Activated T-cell treated with anti-CD3 and anti-CD28 coated beads for 48 hours (primary cell): ENCODE results near the gene NUDT7.

Experiments used
- DNase-seq: peaks from one replicate; pipeline ENCODE4 v3.0.0-alpha.2; 2020; ENCODE audit warnings: low read depth

Gene NUDT7

GRCh38 chr16:77781091-77781490 lies 58.8 kb downstream of the NUDT7 start:
- no peak for DNase-seq

DNA sequence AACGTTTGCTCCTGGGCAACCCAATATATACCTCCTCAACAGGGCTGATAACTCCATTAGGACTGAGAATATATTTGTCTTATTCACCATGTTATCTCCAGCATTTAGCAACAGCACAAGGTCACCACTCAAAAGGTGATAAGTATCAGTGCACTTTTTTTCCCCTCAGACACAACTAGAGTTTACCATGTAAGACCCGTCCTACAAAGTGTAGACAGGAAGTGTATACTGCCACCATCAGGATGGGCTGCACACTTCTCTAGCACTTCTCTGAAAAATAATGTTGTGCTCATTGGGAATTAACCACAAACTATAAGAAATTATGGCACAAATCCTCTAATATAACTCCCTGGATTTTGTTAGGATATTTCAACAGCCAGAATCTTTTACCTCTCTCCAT lies 60.4 kb downstream of the NUDT7 start:
- no peak for DNase-seq

DNA sequence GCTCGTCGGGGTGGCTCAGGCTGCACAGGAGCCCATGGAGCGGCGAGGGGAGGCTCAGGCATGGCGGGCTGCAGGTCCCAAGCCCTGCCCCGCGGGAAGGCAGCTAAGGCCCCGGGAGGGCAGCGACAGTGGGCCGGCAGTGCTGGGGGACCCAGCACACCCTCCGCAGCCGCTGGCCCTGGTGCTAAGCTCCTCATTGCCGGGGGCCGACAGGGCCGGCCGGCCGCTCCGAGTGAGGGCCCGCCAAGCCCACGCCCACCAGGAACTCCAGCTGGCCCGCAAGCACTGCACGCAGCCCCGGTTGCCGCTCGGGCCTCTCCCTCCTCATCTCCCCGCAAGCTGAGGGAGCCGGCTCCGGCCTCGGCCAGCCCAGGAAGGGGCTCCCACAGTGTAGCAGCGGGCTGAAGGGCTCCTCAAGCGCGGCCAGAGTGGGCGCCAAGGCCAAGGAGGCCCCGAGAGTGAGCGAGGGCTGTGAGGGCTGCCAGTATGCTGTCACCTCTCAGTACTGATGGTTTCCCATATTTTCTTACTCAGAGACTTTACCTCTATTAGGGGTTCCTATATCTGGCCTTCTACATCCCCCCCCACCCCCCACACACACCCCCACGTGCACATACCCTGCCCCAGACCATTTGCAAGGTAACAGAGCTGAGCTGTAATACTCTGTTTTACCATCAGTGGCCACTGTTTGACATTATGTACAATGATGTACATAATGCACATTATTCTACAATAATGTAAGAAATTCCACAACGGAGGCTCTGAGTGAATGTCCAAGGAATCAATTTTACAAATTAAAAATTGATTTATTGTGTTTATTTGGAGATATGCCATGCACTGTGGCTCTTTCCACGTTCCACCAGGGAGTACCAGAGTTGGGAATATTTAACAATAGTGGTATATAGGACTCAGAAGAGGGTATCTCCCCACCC lies 62.4 kb downstream of the NUDT7 start:
- no peak for DNase-seq

- no peak for DNase-seq
Measured at GRCh38 chr16:77785373-77785764, 63.1 kb downstream of the NUDT7 start.

DNA sequence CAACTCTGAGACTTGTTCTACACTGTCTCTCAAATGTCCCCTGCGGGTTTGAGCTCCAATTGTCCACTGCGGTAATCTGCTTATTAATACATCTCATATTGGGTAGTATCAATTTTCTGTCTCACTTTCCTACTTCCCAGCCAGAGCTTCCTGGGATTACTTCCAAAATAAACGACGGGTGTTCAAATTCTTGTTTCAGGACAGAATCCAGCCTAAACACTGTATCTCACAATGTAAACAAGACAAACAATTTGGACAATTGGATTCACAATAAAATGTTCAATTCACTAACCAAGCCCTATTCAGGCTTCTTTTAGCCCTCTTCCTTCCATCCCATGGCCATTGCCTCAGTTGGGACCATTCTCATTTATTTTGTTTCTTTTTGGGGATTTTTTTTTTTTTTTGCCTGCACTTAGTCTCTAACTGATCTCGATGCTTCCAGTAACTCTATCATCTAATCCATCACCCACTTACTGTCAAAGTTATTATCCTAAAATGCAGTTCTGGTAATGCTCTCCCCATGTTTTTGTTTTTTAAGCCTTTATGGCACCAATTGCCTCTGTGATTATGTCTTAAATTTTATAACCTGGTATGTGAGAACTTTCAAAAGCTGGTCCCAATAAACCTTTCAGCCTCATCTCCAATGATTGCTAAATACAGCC lies 64.0 kb downstream of the NUDT7 start:
- DNase-seq: no peak

- no peak for DNase-seq
Measured at GRCh38 chr16:77787452-77787851, 65.1 kb downstream of the NUDT7 start.

DNA sequence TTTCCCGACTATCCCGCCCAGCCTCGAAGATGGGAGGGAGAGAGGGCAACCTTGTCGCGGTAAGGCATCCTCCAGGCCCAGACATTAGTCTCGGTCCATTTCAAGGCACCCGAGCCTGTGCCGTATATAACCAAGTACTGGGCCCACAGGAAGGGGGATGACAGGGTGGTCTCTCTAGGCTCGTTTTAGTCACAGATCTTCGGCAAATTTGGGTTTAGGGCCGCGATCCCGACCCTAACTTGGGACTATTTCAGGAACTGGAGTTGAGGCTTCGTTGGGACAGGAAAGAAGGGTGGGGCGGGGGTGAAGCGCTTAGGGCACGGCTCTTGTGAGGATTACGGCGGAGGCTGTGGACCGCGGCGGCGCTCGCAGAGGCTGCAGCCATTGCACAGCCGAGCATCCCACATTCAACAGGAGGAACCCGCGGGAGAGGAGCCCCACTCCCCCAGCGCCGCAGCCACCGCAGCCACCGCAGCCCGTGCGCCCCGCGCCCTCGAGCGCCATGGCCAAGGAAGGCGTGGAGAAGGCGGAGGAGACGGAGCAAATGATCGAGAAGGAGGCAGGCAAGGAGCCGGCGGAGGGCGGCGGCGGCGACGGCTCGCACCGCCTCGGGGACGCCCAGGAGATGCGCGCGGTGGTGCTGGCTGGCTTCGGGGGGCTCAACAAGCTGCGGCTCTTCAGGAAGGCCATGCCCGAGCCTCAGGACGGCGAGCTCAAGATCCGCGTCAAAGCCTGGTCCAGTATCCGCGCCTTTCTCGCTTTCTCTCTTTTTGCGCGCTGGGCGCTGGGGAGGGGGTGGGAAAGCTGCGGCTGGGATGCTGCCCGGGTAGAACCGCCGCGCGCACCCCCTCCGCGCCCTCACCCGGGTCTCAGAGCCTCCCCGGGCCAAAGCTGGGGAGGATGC lies 66.1 kb downstream of the NUDT7 start, which contains the start of gene VAT1L:
TSS of gene VAT1L (plus strand) at position 384 of the 904 bp plus-strand sequence. CDS start at position 503, 119 bp downstream.
- DNase-seq: no peak

DNA sequence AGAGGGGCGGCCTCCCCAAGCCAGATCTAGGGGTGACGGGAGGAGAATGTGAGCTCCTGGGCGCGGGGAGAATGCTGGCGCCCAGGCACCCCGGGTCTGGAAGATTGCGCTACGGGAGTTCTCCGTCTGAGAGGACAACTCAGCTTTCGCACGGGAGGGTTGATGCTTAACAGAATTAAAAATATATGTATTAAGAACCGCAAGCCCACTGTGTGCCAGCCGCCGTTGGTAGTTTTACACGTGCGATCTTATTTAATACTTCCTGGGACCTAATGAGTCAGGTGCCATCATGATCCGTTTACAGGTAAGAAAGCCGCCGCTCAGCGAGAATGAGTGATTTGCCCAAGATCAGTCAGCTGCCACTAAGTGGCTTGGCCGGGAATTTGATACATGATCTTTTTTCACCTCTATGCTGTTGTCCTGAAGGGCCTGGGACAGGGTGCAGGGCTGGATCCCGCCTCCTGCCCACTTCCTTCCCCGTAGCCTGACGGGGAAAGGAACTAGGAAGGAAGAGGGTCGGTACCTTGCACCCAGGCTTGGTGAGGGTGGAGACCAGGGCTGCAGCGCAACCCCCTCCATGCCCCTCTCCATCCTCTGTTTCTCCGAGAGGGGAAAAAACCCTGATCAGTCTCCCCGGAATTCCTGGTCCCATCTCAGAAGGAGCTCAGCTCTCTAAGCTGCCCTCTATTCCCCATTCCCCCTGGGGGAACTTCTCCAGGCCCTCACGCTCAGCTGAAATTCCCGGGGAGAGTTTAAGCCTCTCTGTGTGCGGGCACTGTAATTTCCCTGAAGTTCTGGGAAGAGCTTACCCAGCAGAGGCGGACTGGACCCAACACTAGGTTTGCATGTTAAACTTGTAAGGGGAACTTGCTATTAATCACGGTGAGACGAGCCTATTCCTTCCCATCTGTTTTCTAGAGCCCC lies 67.0 kb downstream of the NUDT7 start:
- no peak for DNase-seq

DNA sequence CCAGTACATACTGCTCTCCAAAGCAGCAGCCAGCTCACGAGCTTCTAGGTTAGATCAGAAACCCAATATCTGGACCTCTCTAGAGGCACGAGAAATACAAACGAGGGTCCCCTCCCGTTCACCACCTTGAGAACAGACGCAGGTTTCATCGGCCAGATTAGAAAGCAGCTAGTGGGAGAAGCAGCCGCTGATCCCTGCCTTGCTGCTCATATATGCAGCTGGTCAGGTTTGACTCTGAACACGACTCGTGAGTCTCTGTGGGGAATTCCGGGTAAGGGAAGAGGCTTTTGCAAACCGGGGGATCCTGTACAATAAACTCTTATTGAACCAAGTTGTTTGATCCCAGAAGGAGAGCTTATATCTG lies 67.7 kb downstream of the NUDT7 start:
- no peak for DNase-seq

DNA sequence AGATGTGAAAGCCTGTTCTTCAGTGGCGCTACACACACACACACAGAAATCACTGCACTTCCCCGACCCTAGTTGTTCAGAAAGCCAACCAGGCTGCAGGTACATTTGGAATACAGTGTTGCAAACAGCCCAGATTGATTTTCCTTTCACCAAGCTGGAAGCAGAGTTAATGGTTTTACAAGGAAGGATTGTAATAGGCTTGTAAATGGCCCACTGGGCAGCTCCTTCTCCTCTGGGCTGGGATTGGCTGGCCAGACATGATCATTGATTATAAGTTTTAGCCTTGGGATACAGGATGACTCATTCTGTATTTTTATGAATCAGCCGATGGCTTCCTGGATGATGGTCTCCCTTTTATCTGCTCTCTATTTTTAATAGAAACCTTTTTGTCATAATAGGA lies 68.6 kb downstream of the NUDT7 start:
- DNase-seq: no peak
